T-cell (primary cell): ENCODE results near the gene FBN2. TPM values are rescaled to one million over a fixed set of nuclear protein-coding genes. Genes with fewer than 3 reads are reported as not detected.
"Not testable (repeated sequence)": the region's sequence is repeated elsewhere in the genome, so short reads cannot be mapped to it uniquely, and the experiment has no call there.

Experiments
- ATAC-seq, 4 experiments: fragments of 200-7000 bp in 3 of 4; fragments of 150-1000 bp in 1 of 4; cut with Tn5 transposase; replicated peaks in 1 of 4; 1 replicate in 3 of 4; 2 replicates in 1 of 4; pipeline ENCODE4 v1.10.0; 2021; ENCODE audit warnings: moderate library complexity in 3 of 4, mild to moderate bottlenecking in 2 of 4, moderate number of reproducible peaks in 1 of 4
- CTCF ChIA-PET, 2 donors: fragments of 300-600 bp; sonication (Branson Sonifier 250); formaldehyde crosslinking; loops; one replicate each; lab custom pipeline; 2022; ENCODE audit warnings: antibody characterized with exemption in 2 of 2; lab: Charles Lee
- POLR2A ChIA-PET, 2 donors: fragments of 300-600 bp; sonication (Branson Sonifier 250); formaldehyde crosslinking; loops; one replicate each; lab custom pipeline; 2022; ENCODE audit warnings: antibody characterized with exemption in 2 of 2; lab: Charles Lee
- DNase-seq, 35 experiments: peaks; one replicate each; pipeline versions ENCODE4 v3.0.0 to v3.0.0-alpha.2; 2013 to 2023
- H3K27ac ChIP-seq: one replicate; pipeline ENCODE4 v1.5.1; 2013; ENCODE audit warnings: low read length
- H3K27me3 ChIP-seq, 2 experiments: replicated peaks in 1 of 2; 1 replicate in 1 of 2; 2 replicates in 1 of 2; pipeline versions ENCODE4 v1.6.1 to v1.7.0; 2013; ENCODE audit warnings: low read length in 1 of 2, mixed read lengths in 1 of 2; ENCODE audit not compliant: control insufficient read depth in 2 of 2, insufficient read depth in 2 of 2; ENCODE audit errors: extremely low read depth in 1 of 2
- H3K36me3 ChIP-seq, 2 donors: 1 replicate in 1 of 2; 2 replicates in 1 of 2; pipeline versions ENCODE4 v1.6.1 to v1.7.0; 2013; ENCODE audit warnings: low read length in 1 of 2; ENCODE audit not compliant: control insufficient read depth in 2 of 2, insufficient read depth in 1 of 2; ENCODE audit errors: extremely low read depth in 1 of 2
- H3K4me1 ChIP-seq, 2 experiments: 1 replicate in 1 of 2; 2 replicates in 1 of 2; pipeline versions ENCODE4 v1.6.1 to v1.7.0; 2013; ENCODE audit warnings: low read length in 2 of 2, mixed read lengths in 1 of 2; ENCODE audit not compliant: insufficient read depth in 2 of 2, control insufficient read depth in 1 of 2; ENCODE audit errors: extremely low read depth in 1 of 2
- H3K4me3 ChIP-seq, 2 donors: 1 replicate in 1 of 2; 2 replicates in 1 of 2; pipeline versions ENCODE4 v1.5.1 to v1.7.0; 2013; ENCODE audit warnings: mild to moderate bottlenecking in 2 of 2, low read length in 1 of 2, moderate library complexity in 1 of 2; ENCODE audit not compliant: control insufficient read depth in 1 of 2; ENCODE audit errors: extremely low read depth in 1 of 2
- H3K9me3 ChIP-seq: 2 replicates; pipeline ENCODE4 v1.7.0; 2013
- H3K27ac Mint-ChIP-seq, 2 donors: one replicate each; pipeline ENCODE4 v1.8.0; 2020 to 2021; ENCODE audit warnings: mild to moderate bottlenecking in 2 of 2, mixed read lengths in 2 of 2
- H3K27me3 Mint-ChIP-seq, 2 donors: one replicate each; pipeline ENCODE4 v1.8.0; 2021 to 2022; ENCODE audit warnings: mixed read lengths in 2 of 2
- H3K36me3 Mint-ChIP-seq: one replicate; pipeline ENCODE4 v1.8.0; 2021; ENCODE audit warnings: mixed read lengths
- H3K4me1 Mint-ChIP-seq, 3 donors: one replicate each; pipeline ENCODE4 v1.8.0; 2020 to 2022; ENCODE audit warnings: mixed read lengths in 3 of 3, mild to moderate bottlenecking in 1 of 3
- H3K4me3 Mint-ChIP-seq, 3 donors: one replicate each; pipeline ENCODE4 v1.8.0; 2020 to 2022; ENCODE audit warnings: mild to moderate bottlenecking in 3 of 3, mixed read lengths in 3 of 3, moderate library complexity in 3 of 3
- H3K9me3 Mint-ChIP-seq, 3 donors: one replicate each; pipeline ENCODE4 v1.8.0; 2020 to 2022; ENCODE audit warnings: mixed read lengths in 3 of 3
- WGBS: methylation state at CpG from one replicate; pipeline ENCODE4 v1.1.5; 2013; ENCODE audit warnings: missing lambda C conversion rate; ENCODE audit not compliant: insufficient coverage; 5-methylcytosine and 5-hydroxymethylcytosine counted together
- total RNA-seq, 35 experiments: library from RNA in 6 of 35; stranded (reverse) in 6 of 35; fragments of 120-200 nt in 1 of 35; gene quantifications; one replicate each; pipeline versions ENCODE4 v1.2.1 to v1.2.4 and lab custom pipeline; 2013 to 2026

Gene FBN2
- total RNA-seq, 5 donors from 2014 or later (not counting 1 experiment from before 2014, with no cell fraction given), result 0.32 to 0.61 (median 0.36) TPM; not detected in 2

DNA sequence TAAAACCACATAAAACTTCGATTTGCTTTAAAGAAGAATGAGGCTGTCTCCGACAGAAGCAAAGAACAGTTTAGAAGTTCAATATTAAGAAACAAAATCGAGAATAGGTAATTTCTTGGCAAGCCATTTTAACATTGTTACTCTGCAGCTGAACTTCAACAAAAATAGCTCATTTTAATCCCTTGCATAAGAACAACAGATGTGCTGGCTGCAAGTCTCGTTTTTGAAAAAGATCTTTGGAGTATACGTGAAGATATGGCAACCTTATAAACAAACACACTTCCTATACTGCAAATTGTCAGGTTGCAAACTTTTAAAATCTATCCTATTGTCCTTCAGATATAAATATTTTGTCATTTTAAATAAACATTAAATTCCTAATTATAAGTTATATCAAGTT is 71.5 kb downstream of the FBN2 start:
- ATAC-seq, result no peak
- no peaks in the 10 kb centered on the region for H3K36me3 ChIP-seq
- no peaks in the 10 kb centered on the region for H3K27me3 Mint-ChIP-seq
- H3K4me3 Mint-ChIP-seq, result no peak overlapping the region
- WGBS, result 66% methylated on average over 3 of the region's 5 CpGs
- ChIA-PET POLR2A (no interaction called here), CTCF (no interaction called here)
- no peaks in the 10 kb centered on the region for H3K27me3 ChIP-seq
- H3K4me1 Mint-ChIP-seq, result no peaks in the 10 kb centered on the region
- H3K36me3 Mint-ChIP-seq, result no peaks in the 10 kb centered on the region
- H3K9me3 ChIP-seq, result no peaks in the 10 kb centered on the region
- DNase-seq, result no peak
- no peaks in the 10 kb centered on the region for H3K4me1 ChIP-seq
- H3K27ac Mint-ChIP-seq, result no peak overlapping the region
- H3K9me3 Mint-ChIP-seq, result peaks cover 0 to 6% (median 0%) of the 10 kb centered on the region in 3 donors
- H3K4me3 ChIP-seq, result no peak overlapping the region
- H3K27ac ChIP-seq, result no peak overlapping the region

DNA sequence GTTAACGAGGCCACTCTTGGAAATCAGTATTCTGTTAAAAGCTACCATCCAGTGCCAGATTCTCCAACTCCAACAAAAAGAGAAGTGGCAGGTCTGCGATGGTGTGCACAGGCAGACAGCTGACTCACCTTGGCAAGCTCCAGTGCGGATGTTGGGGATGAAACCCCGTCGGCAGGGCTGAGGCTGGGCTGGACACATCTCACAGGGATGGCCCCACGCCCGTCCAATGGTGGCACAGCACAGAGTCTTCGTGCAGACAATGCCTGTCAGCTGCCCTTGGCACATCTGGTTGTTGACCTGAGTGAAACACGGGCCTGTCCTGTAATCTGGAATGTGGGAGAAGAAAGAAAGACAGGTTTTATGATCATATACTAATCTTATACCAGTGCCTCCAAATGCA is 73.4 kb downstream of the FBN2 start:
- no peak overlapping the region for H3K27ac Mint-ChIP-seq
- peaks cover 0 to 10% (median 6%) of the 10 kb centered on the region in 3 donors for H3K9me3 Mint-ChIP-seq
- no peaks in the 10 kb centered on the region for H3K27me3 Mint-ChIP-seq
- H3K4me3 Mint-ChIP-seq, result no peak overlapping the region
- H3K4me1 Mint-ChIP-seq, result no peaks in the 10 kb centered on the region
- no peaks in the 10 kb centered on the region for H3K36me3 Mint-ChIP-seq
- WGBS, result 64% methylated on average over 2 of the region's 9 CpGs
- no peaks in the 10 kb centered on the region for H3K4me1 ChIP-seq
- no peak overlapping the region for H3K4me3 ChIP-seq
- H3K9me3 ChIP-seq, result no peaks in the 10 kb centered on the region
- ChIA-PET POLR2A (no interaction called here), CTCF (no interaction called here)
- DNase-seq, result no peak
- no peaks in the 10 kb centered on the region for H3K36me3 ChIP-seq
- H3K27ac ChIP-seq, result no peak overlapping the region
- no peaks in the 10 kb centered on the region for H3K27me3 ChIP-seq
- no peak for ATAC-seq

DNA sequence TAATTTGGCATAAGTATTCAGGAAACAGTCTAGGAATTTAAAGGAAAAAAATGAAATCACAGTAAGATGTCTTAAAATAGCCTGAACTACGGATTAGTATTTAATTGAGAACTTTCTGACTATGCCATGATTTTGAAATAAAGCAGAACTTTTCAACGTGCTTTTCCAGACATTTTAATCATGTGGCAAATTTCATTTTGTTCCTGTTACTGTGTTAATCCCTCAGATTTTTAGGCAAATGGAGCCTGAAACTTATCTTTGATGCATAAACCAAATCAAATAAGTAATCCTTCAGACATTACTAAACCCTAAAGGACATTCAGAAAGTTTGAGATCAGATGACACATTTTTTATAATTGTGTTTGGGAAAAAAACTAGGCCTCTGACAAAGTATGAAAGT is 75.7 kb downstream of the FBN2 start:
- peaks cover 4 to 20% (median 14%) of the 10 kb centered on the region in 3 donors for H3K9me3 Mint-ChIP-seq
- Histone ChIP-seq H3K27me3 (no peaks in the 10 kb centered on the region), H3K27ac (no peak overlapping the region), H3K36me3 (no peaks in the 10 kb centered on the region), H3K4me3 (no peak overlapping the region), H3K9me3 (no peaks in the 10 kb centered on the region), H3K4me1 (no peaks in the 10 kb centered on the region)
- DNase-seq (no peak), ATAC-seq (no peak)
- ChIA-PET CTCF (no interaction called here), POLR2A (interaction anchor here in 1 of 2 donors (0.7 kb wide), 1 partner anchor 9 kb away, joined by 3 read pairs; no protein-coding TSS in a partner anchor)
- no CpG with 5 or more reads among the region's 2 CpGs for WGBS
- no peak overlapping the region for H3K4me3 Mint-ChIP-seq
- H3K4me1 Mint-ChIP-seq, result no peaks in the 10 kb centered on the region
- no peaks in the 10 kb centered on the region for H3K27me3 Mint-ChIP-seq
- no peaks in the 10 kb centered on the region for H3K36me3 Mint-ChIP-seq
- no peak overlapping the region for H3K27ac Mint-ChIP-seq

DNA sequence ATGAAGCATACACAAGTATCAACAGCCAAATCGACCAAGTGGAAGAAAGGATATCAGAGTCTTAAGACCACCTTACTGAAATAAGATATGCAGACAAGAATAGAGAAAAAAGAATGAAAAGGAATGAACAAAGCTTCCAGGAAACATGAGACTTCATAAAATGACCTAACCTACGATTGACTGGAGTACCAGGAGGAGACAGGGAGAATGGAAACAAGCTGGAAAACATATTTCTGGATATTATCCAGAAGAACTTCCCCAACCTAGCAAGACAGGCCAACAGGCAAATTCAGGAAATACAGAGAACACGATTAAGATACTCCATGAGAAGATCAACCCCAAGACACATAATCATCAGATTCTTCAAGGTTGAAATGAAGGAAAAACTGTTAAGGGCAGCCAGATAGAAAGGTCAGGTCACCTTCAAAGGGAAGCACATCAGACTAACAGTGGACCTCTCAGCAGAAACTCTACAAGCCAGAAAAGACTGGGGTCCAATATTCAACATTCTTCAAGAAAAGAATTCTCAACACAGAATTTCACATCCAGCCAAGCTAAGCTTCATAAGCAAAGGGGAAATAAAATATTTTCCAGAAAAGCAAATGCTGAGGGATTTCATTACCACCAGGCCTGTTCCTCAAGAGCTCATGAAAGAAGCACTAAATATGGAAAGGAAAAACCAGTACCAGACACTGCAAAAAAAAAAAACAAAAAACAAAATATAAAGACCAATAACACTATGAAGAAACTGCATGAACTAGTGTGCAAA is 80.7 kb downstream of the FBN2 start:
- H3K9me3 ChIP-seq, H3K36me3 Mint-ChIP-seq, POLR2A ChIA-PET, H3K4me1 ChIP-seq, H3K4me3 Mint-ChIP-seq, H3K27ac Mint-ChIP-seq, H3K27me3 Mint-ChIP-seq, H3K27me3 ChIP-seq, DNase-seq, H3K27ac ChIP-seq, CTCF ChIA-PET, ATAC-seq, H3K4me1 Mint-ChIP-seq, H3K36me3 ChIP-seq, H3K4me3 ChIP-seq: not testable (repeated sequence)
- WGBS, result no CpG with 5 or more reads among the region's 3 CpGs
- peaks cover 4 to 23% (median 17%) of the 10 kb centered on the region in 3 donors for H3K9me3 Mint-ChIP-seq

DNA sequence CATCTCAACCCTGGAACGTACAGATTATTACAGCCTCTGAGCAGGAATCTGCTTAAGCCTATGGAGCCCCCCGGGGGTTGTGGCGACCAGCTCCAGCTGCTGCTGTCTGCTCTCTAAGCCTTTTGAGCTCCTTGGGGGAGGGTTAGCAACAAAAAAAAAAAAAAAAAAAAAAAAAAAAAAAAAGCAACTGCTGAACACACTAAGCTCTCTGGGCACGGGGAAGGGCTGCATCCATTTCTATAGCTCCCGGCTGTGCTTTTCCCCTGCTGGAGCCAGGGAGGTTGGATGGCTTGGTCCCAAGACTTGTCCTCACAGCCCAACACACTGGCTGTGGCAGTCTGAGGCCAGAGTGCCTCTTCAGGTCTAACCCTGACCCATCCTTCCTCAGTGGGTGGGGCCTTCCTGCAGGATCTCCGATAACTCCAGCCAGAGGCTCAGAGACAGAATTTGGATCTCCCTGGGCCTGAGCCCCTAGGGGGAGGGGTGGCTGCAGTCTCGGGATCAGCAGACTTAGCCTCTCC is 82.1 kb downstream of the FBN2 start:
- Histone ChIP-seq H3K4me1 (no peaks in the 10 kb centered on the region), H3K36me3 (no peaks in the 10 kb centered on the region), H3K9me3 (no peaks in the 10 kb centered on the region), H3K4me3 (no peak overlapping the region), H3K27ac (no peak overlapping the region), H3K27me3 (peaks cover 0 to 5% of the 10 kb centered on the region in 2 experiments)
- H3K9me3 Mint-ChIP-seq, result peaks cover 6 to 23% (median 17%) of the 10 kb centered on the region in 3 donors
- no peak overlapping the region for H3K27ac Mint-ChIP-seq
- peaks cover 0 to 3% of the 10 kb centered on the region in 2 donors for H3K27me3 Mint-ChIP-seq
- no peaks in the 10 kb centered on the region for H3K4me1 Mint-ChIP-seq
- ChIA-PET POLR2A (no interaction called here), CTCF (no interaction called here)
- no peaks in the 10 kb centered on the region for H3K36me3 Mint-ChIP-seq
- 82% methylated on average over 4 of the region's 7 CpGs for whole genome bisulfite sequencing
- no peak overlapping the region for H3K4me3 Mint-ChIP-seq
- DNase-seq (no peak), ATAC-seq (no peak)

DNA sequence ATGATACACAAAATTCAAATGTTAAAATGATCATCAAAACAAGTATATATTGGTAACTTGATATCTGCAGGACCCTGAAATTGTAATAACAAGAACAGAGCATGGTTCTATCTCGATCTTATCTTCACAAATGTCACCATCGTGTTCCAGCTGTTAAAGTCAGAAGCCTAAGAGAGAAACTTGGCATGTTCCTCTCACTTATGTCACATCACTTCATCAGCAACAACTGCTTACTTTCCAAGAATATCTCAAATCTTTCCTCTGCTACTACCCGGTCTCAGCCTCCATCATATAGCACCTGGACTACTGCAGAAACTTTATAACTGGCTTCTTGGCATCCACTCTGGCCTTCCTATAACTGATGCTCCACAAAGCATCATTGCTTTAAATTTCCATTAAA is 84.9 kb downstream of the FBN2 start:
- no peak overlapping the region for H3K27ac ChIP-seq
- Mint-ChIP-seq H3K4me1 (no peaks in the 10 kb centered on the region), H3K27ac (no peak overlapping the region), H3K9me3 (peaks cover 3 to 14% (median 12%) of the 10 kb centered on the region in 3 donors), H3K36me3 (no peaks in the 10 kb centered on the region), H3K27me3 (peaks cover 0 to 3% of the 10 kb centered on the region in 2 donors), H3K4me3 (no peak overlapping the region)
- 64% methylated on average over 2 of the region's 3 CpGs for WGBS
- H3K4me3 ChIP-seq, result no peak overlapping the region
- no peaks in the 10 kb centered on the region for H3K4me1 ChIP-seq
- no peaks in the 10 kb centered on the region for H3K36me3 ChIP-seq
- POLR2A ChIA-PET, result no interaction called here
- CTCF ChIA-PET, result no interaction called here
- H3K27me3 ChIP-seq, result peaks cover 0 to 5% of the 10 kb centered on the region in 2 experiments
- DNase-seq, result no peak
- ATAC-seq, result no peak
- H3K9me3 ChIP-seq, result no peaks in the 10 kb centered on the region
